Natural killer cell (primary cell): Measurements from ENCODE around the gene SPATA20. TPM values are rescaled to one million over a fixed set of nuclear protein-coding genes. Genes with fewer than 3 reads are reported as not detected.

Experiments
- ATAC-seq, 3 donors: fragments of 150-1000 bp in 2 of 3; fragments of 200-7000 bp in 1 of 3; cut with Tn5 transposase; 1 replicate in 1 of 3; 2 replicates in 2 of 3; pipeline ENCODE4 v1.10.0; 2021; ENCODE audit warnings: mild to moderate bottlenecking in 2 of 3, moderate library complexity in 2 of 3
- DNase-seq, 2 donors: peaks; one replicate each; pipeline versions ENCODE4 v3.0.0 to v3.0.0-alpha.2; 2013 to 2021; ENCODE audit warnings: mixed read lengths in 1 of 2
- H3K27ac ChIP-seq: one replicate; pipeline ENCODE4 v1.5.1; 2013; ENCODE audit warnings: mild to moderate bottlenecking, low read length
- H3K27me3 ChIP-seq: one replicate; pipeline ENCODE4 v1.6.1; 2013; ENCODE audit warnings: low read length; ENCODE audit not compliant: control insufficient read depth, insufficient read depth
- H3K36me3 ChIP-seq: one replicate; pipeline ENCODE4 v1.6.1; 2013; ENCODE audit warnings: low read length; ENCODE audit not compliant: control insufficient read depth, insufficient read depth
- H3K4me1 ChIP-seq: one replicate; pipeline ENCODE4 v1.6.1; 2013; ENCODE audit warnings: low read length; ENCODE audit not compliant: control insufficient read depth, insufficient read depth
- H3K4me3 ChIP-seq: one replicate; pipeline ENCODE4 v1.5.1; 2013; ENCODE audit warnings: low read length
- H3K9me3 ChIP-seq: one replicate; pipeline ENCODE4 v1.6.1; 2013; ENCODE audit warnings: low read length; ENCODE audit not compliant: control insufficient read depth, insufficient read depth
- H3K27ac Mint-ChIP-seq, 2 donors: one replicate each; pipeline ENCODE4 v1.8.0; 2022; ENCODE audit warnings: mild to moderate bottlenecking in 2 of 2, mixed read lengths in 2 of 2, moderate library complexity in 1 of 2
- H3K27me3 Mint-ChIP-seq, 2 donors: one replicate each; pipeline ENCODE4 v1.8.0; 2022; ENCODE audit warnings: low read depth in 2 of 2, mixed read lengths in 2 of 2
- H3K36me3 Mint-ChIP-seq: one replicate; pipeline ENCODE4 v1.8.0; 2022; ENCODE audit warnings: mixed read lengths
- H3K4me1 Mint-ChIP-seq, 2 donors: one replicate each; pipeline ENCODE4 v1.8.0; 2022; ENCODE audit warnings: mixed read lengths in 2 of 2
- H3K4me3 Mint-ChIP-seq: one replicate; pipeline ENCODE4 v1.8.0; 2022; ENCODE audit warnings: mild to moderate bottlenecking, moderate library complexity, mixed read lengths
- H3K9me3 Mint-ChIP-seq, 2 donors: one replicate each; pipeline ENCODE4 v1.8.0; 2022; ENCODE audit warnings: mixed read lengths in 2 of 2
- WGBS: methylation state at CpG from one replicate; pipeline ENCODE4 v1.1.7; 2013; ENCODE audit warnings: missing lambda C conversion rate; ENCODE audit not compliant: insufficient coverage; 5-methylcytosine and 5-hydroxymethylcytosine counted together
- intact Hi-C: fragments of 100-400 bp; cut with micrococcal nuclease; formaldehyde crosslinking; loops from one replicate; pipeline ENCODE4 v1.14.2; 2022
- total RNA-seq, 4 donors: library from RNA; stranded (reverse); fragments of 120-200 nt in 1 of 4; gene quantifications; one replicate each; pipeline versions ENCODE4 v1.2.3 to v1.2.4, GENCODE V29; 2013 to 2022
- TF ChIP-seq, protein P1 (sequence below): fragments of 200-600 bp; IDR thresholded peaks from one replicate; pipeline ENCODE4 v1.8.0; 2022; ENCODE audit warnings: antibody characterized with exemption

The SPATA20 gene
- total RNA-seq, 3 donors from 2014 or later (not counting 1 experiment from before 2014, with no cell fraction given): 30.7 to 45.5 (median 32.5) TPM

DNA sequence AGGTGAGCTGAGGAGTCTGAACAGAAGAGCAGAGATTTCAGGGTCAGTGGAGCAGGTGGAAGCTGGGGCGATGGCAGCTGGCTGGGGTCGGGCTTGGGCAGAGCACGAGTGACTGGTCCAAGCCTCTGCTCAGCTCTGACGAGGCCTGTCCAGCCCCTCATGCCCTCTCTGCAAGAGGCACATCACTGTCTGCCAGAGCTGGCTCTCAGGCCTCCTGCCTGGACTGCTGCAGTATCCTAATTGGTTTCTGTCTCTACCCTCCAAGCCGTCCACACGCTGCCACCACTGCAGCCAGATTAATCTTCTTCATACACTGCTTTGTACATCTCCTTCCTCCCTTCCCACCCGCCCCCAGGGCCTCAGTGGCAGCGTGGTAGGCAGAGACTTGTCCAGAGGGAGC, 38.9 kb downstream of the SPATA20 start:
- ATAC-seq: no peak
- TF ChIP-seq, protein P1, sequence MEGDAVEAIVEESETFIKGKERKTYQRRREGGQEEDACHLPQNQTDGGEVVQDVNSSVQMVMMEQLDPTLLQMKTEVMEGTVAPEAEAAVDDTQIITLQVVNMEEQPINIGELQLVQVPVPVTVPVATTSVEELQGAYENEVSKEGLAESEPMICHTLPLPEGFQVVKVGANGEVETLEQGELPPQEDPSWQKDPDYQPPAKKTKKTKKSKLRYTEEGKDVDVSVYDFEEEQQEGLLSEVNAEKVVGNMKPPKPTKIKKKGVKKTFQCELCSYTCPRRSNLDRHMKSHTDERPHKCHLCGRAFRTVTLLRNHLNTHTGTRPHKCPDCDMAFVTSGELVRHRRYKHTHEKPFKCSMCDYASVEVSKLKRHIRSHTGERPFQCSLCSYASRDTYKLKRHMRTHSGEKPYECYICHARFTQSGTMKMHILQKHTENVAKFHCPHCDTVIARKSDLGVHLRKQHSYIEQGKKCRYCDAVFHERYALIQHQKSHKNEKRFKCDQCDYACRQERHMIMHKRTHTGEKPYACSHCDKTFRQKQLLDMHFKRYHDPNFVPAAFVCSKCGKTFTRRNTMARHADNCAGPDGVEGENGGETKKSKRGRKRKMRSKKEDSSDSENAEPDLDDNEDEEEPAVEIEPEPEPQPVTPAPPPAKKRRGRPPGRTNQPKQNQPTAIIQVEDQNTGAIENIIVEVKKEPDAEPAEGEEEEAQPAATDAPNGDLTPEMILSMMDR: no peak
- Mint-ChIP-seq H3K27me3 (peaks cover 0 to 17% of the 10 kb centered on the region in 2 donors), H3K4me1 (no peaks in the 10 kb centered on the region), H3K9me3 (no peaks in the 10 kb centered on the region), H3K4me3 (no peak overlapping the region), H3K27ac (no peak overlapping the region), H3K36me3 (no peaks in the 10 kb centered on the region)
- no peaks in the 10 kb centered on the region for H3K27me3 ChIP-seq
- no peaks in the 10 kb centered on the region for H3K36me3 ChIP-seq
- no peaks in the 10 kb centered on the region for H3K4me1 ChIP-seq
- no peak overlapping the region for H3K27ac ChIP-seq
- intact Hi-C loops: no loop called here
- H3K4me3 ChIP-seq: no peak overlapping the region
- no peaks in the 10 kb centered on the region for H3K9me3 ChIP-seq
- no peak for DNase-seq
- 77% methylated on average over 8 of the region's 8 CpGs for WGBS

DNA sequence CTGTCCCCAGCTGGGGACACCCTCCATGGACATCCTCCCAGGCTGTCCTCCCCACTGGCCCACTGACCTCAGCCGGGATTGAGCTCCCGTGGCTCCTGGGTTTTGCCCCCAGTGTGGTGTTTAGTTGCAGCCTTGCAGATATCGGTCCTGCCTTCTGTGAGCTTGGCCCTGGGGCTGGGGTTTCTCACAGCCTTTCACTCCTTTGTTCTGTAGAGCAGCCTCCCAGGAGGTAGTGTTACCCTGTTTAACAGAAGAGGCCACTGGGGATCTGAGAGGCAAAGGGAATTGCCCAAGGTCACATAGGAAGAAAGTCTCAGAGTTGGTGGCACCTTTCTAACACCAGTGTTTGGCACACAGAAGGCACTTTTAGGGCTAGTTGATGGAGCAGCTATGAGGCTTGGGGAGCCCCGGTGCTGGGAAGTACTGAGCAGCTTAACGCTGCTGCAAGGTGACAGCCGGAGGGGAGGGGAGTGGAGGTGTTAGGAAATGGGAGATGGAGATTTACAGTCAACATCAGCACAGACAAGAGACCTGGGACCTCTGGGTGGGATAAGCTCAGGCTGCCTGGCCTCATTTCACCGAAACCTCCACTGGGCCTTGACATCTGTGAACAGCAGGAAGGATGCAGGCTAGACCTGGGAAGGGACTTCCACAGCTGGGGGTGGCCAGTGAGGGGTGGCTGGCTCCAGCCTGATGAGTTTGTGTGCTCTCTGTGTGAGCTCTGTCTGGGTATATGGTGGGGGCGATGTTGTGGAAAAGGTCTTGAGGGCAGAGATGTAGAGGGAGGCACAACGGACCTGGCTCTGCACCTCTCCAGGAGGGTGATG, 39.7 kb downstream of the SPATA20 start:
- H3K27me3 Mint-ChIP-seq: peaks cover 0 to 15% of the 10 kb centered on the region in 2 donors
- no peaks in the 10 kb centered on the region for H3K9me3 Mint-ChIP-seq
- H3K36me3 Mint-ChIP-seq: no peaks in the 10 kb centered on the region
- DNase-seq: no peak
- TF ChIP-seq, protein P1: no peak
- no peaks in the 10 kb centered on the region for H3K4me1 Mint-ChIP-seq
- intact Hi-C loops: no loop called here
- no peaks in the 10 kb centered on the region for H3K4me1 ChIP-seq
- no peak overlapping the region for H3K27ac ChIP-seq
- no peak overlapping the region for H3K27ac Mint-ChIP-seq
- no peaks in the 10 kb centered on the region for H3K36me3 ChIP-seq
- H3K4me3 Mint-ChIP-seq: no peak overlapping the region
- ATAC-seq: no peak
- H3K27me3 ChIP-seq: no peaks in the 10 kb centered on the region
- H3K9me3 ChIP-seq: no peaks in the 10 kb centered on the region
- WGBS: 90% methylated on average over 9 of the region's 9 CpGs
- H3K4me3 ChIP-seq: no peak overlapping the region

DNA sequence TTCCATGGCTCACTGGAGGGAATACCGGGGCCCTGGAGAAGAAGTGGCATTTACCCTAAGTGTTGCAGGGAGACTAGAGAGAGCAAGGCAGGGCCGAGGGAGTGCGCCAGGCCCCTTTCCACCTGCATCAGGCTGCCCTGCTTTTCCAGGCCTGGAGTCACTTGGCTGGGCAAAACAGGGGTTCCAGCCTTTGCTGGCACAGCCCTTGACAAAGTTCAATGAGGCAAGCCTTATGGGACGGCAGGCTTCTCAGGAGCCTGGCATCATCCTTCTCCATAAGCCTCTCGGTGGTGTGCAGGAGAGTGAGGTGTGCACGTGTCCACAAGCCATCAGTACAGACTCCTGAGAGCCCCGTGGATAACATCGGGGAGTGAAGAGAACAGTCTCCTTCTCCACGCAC, 40.6 kb downstream of the SPATA20 start:
- Mint-ChIP-seq H3K4me1 (no peaks in the 10 kb centered on the region), H3K27me3 (peaks cover 0 to 12% of the 10 kb centered on the region in 2 donors), H3K9me3 (no peaks in the 10 kb centered on the region), H3K27ac (no peak overlapping the region), H3K36me3 (no peaks in the 10 kb centered on the region), H3K4me3 (no peak overlapping the region)
- ATAC-seq: no peak
- 86% methylated on average over 9 of the region's 9 CpGs for WGBS
- Histone ChIP-seq H3K27me3 (no peaks in the 10 kb centered on the region), H3K9me3 (no peaks in the 10 kb centered on the region), H3K27ac (no peak overlapping the region), H3K4me1 (no peaks in the 10 kb centered on the region), H3K36me3 (no peaks in the 10 kb centered on the region), H3K4me3 (no peak overlapping the region)
- TF ChIP-seq, protein P1: no peak
- intact Hi-C loops: no loop called here
- no peak for DNase-seq
